NCI-H1436 treated with DMSO at 0.1 percent for 48 hours (cell line): ENCODE data around the gene CENPI.
"Not testable (repeated sequence)": the region's sequence is repeated elsewhere in the genome, so short reads cannot be mapped to it uniquely, and the experiment has no call there.

Experiments
- DNase-seq: peaks from one replicate; lab custom pipeline; 2025; lab: John Stamatoyannopoulos, UW

Gene CENPI

GRCh38 chrX:101097546-101098453 is at the start of gene CENPI:
Gene CENPI (plus strand): TSS chrX:101098204. CDS start chrX:101101071, 2,867 bp downstream.
- DNase-seq = peak; percentile 85

GRCh38 chrX:101051153-101051548 is 46.9 kb upstream of the CENPI start:
- DNase-seq = no peak

GRCh38 chrX:101051549-101052302 is 46.3 kb upstream of the CENPI start, which contains the start of gene TRMT2B:
Gene TRMT2B (minus strand): TSS chrX:101052111. CDS start chrX:101042289, 9,822 bp downstream.
- peak; percentile 62 for DNase-seq

GRCh38 chrX:101056551-101056950 is 41.5 kb upstream of the CENPI start:
- not testable (repeated sequence) for DNase-seq

GRCh38 chrX:101057093-101057714 is 40.8 kb upstream of the CENPI start:
- no peak for DNase-seq

- DNase-seq = no peak
Observed at GRCh38 chrX:101062176-101062575, 35.8 kb upstream of the CENPI start.

GRCh38 chrX:101071582-101071981 is 26.4 kb upstream of the CENPI start:
- DNase-seq = no peak

GRCh38 chrX:101078716-101079598 is 19.0 kb upstream of the CENPI start, which contains the start of gene TMEM35A:
Gene TMEM35A (plus strand): TSS chrX:101078879. CDS start chrX:101079003, 124 bp downstream.
- no peak for DNase-seq

- DNase-seq = no peak
Observed at GRCh38 chrX:101079736-101080270, 18.2 kb upstream of the CENPI start.

GRCh38 chrX:101080326-101081124 is 17.5 kb upstream of the CENPI start:
- no peak for DNase-seq

GRCh38 chrX:101081231-101081630 is 16.8 kb upstream of the CENPI start:
- no peak for DNase-seq

- no peak for DNase-seq
Observed at GRCh38 chrX:101091817-101092216, 6.2 kb upstream of the CENPI start.

GRCh38 chrX:101108284-101108683 is 10.3 kb downstream of the CENPI start:
- no peak for DNase-seq

- no peak for DNase-seq
Observed at GRCh38 chrX:101117701-101118100, 19.7 kb downstream of the CENPI start.

- no peak for DNase-seq
Observed at GRCh38 chrX:101136235-101136634, 38.2 kb downstream of the CENPI start.
